GM12878 (cell line): ENCODE measurements around the gene KIF2C. TPM values are rescaled to one million over a fixed set of nuclear protein-coding genes. Genes with fewer than 3 reads are reported as not detected.
A peak's percentile ranks its signal among the peaks of the same experiment; 100 is the strongest.

Source experiments
- CEBPB ChIP-seq, 2 experiments: fragments of 150-350 bp in 1 of 2; IDR thresholded peaks; 2 replicates each; pipeline ENCODE4 v1.6.1; 2012 to 2014; ENCODE audit warnings: low read depth in 2 of 2, low read length in 2 of 2, borderline replicate concordance in 1 of 2, inconsistent platforms in 1 of 2
- CREM ChIP-seq: IDR thresholded peaks from 2 replicates; pipeline ENCODE4 v1.6.1; 2014; ENCODE audit warnings: antibody characterized with exemption, low read depth
- ESRRA ChIP-seq: IDR thresholded peaks from 2 replicates; pipeline ENCODE4 v1.6.1; 2012; ENCODE audit warnings: mild to moderate bottlenecking, low read length, improper control_type of control experiment
- FOS ChIP-seq: IDR thresholded peaks from 3 replicates; pipeline ENCODE4 v1.6.1; 2011; ENCODE audit warnings: borderline replicate concordance; ENCODE audit not compliant: insufficient read length; ENCODE audit errors: extremely low read depth
- FOXK2 ChIP-seq: fragments of 450-650 bp; IDR thresholded peaks from 2 replicates; pipeline ENCODE4 v1.6.1; 2017; ENCODE audit warnings: mild to moderate bottlenecking, moderate library complexity
- MTA3 ChIP-seq: IDR thresholded peaks from 2 replicates; pipeline ENCODE4 v1.6.1; 2012; ENCODE audit warnings: low read length, inconsistent platforms, borderline replicate concordance
- PAX5 ChIP-seq: IDR thresholded peaks from 2 replicates; pipeline ENCODE4 v1.6.1; 2011; ENCODE audit warnings: low read depth, low read length, borderline replicate concordance
- SIN3A ChIP-seq: IDR thresholded peaks from 2 replicates; pipeline ENCODE4 v1.6.1; 2012; ENCODE audit warnings: low read depth, low read length, improper control_type of control experiment
- SMAD1 ChIP-seq: fragments of 450-650 bp; IDR thresholded peaks from 2 replicates; pipeline ENCODE4 v1.6.1; 2018; ENCODE audit warnings: mild to moderate bottlenecking, low read depth; ENCODE audit not compliant: partially characterized antibody
- TARDBP ChIP-seq: IDR thresholded peaks from 2 replicates; pipeline ENCODE4 v1.6.1; 2016; ENCODE audit warnings: borderline replicate concordance
- TCF12 ChIP-seq: IDR thresholded peaks from 2 replicates; pipeline ENCODE4 v1.6.1; 2011; ENCODE audit warnings: low read depth, mild to moderate bottlenecking, low read length
- USF1 ChIP-seq: IDR thresholded peaks from 2 replicates; pipeline ENCODE4 v1.6.1; 2011; ENCODE audit warnings: borderline replicate concordance, low read depth, mild to moderate bottlenecking, moderate library complexity, mixed read lengths, low read length; ENCODE audit not compliant: insufficient read depth; ENCODE audit errors: extremely low read length
- ZNF687 ChIP-seq: fragments of 450-650 bp; IDR thresholded peaks from 2 replicates; pipeline ENCODE4 v1.6.1; 2017; ENCODE audit warnings: mild to moderate bottlenecking, moderate library complexity
- polyA plus RNA-seq, 11 experiments: library from polyadenylated mRNA; depleted of rRNA in 4 of 11; unstranded in 6 of 11; stranded (reverse) in 5 of 11; fragments of >200 nt; fragmentation: Nextera tagmentation in 4 of 11; fragmentation: Illumina TruSeq in 1 of 11; extraction: Ambion mirVana in 4 of 11; extraction: Trizol in 1 of 11; gene quantifications; 1 replicate in 1 of 11; 2 replicates in 10 of 11; pipeline versions ENCODE4 v1.2.1 to v1.2.3, GENCODE V29; 2011 to 2016; ENCODE audit warnings: inconsistent platforms in 2 of 11, missing spikeins in 2 of 11, low read depth in 1 of 11
- total RNA-seq, 4 experiments: library from RNA; depleted of rRNA in 3 of 4; stranded (reverse); fragments of >200 nt in 3 of 4; fragmentation: Illumina TruSeq in 1 of 4; extraction: Trizol in 1 of 4; gene quantifications; 2 replicates each; pipeline versions ENCODE4 v1.2.1 to v1.2.3, GENCODE V29; 2013 to 2021
- TF ChIP-seq, protein P1 (sequence below): fragments of 450-650 bp; formaldehyde crosslinking; IDR thresholded peaks from 2 replicates; pipeline ENCODE4 v1.4.0; 2020; ENCODE audit warnings: mild to moderate bottlenecking, moderate library complexity
- TF ChIP-seq, protein P2 (sequence below): IDR thresholded peaks from 2 replicates; pipeline ENCODE4 v1.6.1; 2011; ENCODE audit warnings: low read depth, mild to moderate bottlenecking, low read length, moderate library complexity, borderline replicate concordance; ENCODE audit errors: extremely low read depth

Gene KIF2C
- total and polyA plus RNA-seq, 10 of the 15 experiments (the other 5 are each of a cell fraction or from before 2014, with no cell fraction given): 42.3 to 104 (median 83.8) TPM

DNA sequence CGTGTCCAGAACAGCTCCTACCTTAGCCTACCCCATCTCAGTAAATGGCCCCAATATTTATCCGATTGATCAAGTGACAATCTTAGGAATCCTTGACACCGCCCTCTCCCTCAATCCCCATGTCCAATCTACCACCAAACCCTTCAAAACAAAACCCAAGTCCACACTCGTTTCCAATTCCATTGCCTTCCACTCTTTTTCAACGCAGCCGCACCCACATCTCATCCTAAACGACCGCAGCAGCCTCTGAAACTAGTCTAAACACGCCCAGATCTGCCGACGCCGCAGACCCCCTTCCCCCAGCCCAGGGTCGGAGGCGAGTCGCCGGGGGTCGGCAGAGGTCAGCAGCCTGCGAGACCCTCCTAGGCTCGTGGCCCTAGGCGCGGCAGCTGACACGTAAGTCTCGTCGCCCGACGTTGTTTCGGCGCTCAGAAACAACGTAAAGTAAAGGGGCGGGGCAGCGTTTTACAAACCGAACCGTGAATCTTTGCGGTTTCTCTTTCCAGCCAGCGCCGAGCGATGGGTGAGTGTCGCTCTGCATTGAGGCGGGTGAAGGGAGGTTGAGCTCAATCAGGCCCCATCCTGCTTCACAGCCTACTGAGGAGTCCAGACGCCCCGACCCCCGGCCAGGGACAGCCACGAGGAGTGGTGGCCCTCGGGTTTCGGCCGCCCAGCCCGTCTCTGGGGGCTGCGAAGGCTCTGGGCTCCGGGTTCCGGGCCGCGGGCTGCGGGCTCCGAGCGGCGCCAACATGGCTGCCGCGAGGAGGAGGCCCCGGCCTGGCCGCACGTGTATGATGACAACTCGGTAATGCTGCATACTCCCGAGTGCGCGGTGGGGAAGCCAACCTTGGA, 35.7 kb downstream of the KIF2C start, which contains the start of gene RPS8 (continued):
- TF ChIP-seq, protein P1, sequence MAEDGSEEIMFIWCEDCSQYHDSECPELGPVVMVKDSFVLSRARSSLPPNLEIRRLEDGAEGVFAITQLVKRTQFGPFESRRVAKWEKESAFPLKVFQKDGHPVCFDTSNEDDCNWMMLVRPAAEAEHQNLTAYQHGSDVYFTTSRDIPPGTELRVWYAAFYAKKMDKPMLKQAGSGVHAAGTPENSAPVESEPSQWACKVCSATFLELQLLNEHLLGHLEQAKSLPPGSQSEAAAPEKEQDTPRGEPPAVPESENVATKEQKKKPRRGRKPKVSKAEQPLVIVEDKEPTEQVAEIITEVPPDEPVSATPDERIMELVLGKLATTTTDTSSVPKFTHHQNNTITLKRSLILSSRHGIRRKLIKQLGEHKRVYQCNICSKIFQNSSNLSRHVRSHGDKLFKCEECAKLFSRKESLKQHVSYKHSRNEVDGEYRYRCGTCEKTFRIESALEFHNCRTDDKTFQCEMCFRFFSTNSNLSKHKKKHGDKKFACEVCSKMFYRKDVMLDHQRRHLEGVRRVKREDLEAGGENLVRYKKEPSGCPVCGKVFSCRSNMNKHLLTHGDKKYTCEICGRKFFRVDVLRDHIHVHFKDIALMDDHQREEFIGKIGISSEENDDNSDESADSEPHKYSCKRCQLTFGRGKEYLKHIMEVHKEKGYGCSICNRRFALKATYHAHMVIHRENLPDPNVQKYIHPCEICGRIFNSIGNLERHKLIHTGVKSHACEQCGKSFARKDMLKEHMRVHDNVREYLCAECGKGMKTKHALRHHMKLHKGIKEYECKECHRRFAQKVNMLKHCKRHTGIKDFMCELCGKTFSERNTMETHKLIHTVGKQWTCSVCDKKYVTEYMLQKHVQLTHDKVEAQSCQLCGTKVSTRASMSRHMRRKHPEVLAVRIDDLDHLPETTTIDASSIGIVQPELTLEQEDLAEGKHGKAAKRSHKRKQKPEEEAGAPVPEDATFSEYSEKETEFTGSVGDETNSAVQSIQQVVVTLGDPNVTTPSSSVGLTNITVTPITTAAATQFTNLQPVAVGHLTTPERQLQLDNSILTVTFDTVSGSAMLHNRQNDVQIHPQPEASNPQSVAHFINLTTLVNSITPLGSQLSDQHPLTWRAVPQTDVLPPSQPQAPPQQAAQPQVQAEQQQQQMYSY (CRISPR knock-in tag): no peak
- peak; percentile 100 for TF ChIP-seq CREM
- TF ChIP-seq SMAD1: peak; percentile 79
- TF ChIP-seq ZNF687: peak; percentile 96
- peak; percentile 73; the same call in 1 of the 2 replicates for TF ChIP-seq TARDBP
- TF ChIP-seq TCF12: 0 out of 2 replicates have a peak, but pooled peaks have one; percentile 52
- TF ChIP-seq, protein P2, sequence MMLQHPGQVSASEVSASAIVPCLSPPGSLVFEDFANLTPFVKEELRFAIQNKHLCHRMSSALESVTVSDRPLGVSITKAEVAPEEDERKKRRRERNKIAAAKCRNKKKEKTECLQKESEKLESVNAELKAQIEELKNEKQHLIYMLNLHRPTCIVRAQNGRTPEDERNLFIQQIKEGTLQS: peak; percentile 91
- peak; percentile 14 for TF ChIP-seq USF1
- TF ChIP-seq SIN3A: peak; percentile 87
- no peak for TF ChIP-seq CEBPB (IDR thresholded peaks at IDR 0.05; ENCODE audit: borderline replicate concordance in 1 of 2, low read depth in 2 of 2, low read length in 2 of 2)
- TF ChIP-seq FOS: no peak
- peak; percentile 47; the same call in 1 of the 2 replicates for TF ChIP-seq ESRRA
- TF ChIP-seq MTA3: no peak
- TF ChIP-seq PAX5: 0 out of 2 replicates have a peak, but pooled peaks have one; percentile 29
- peak; percentile 40; the same call in 1 of the 2 replicates for TF ChIP-seq FOXK2
